ENCODE results near the gene TGIF2.

DNA sequence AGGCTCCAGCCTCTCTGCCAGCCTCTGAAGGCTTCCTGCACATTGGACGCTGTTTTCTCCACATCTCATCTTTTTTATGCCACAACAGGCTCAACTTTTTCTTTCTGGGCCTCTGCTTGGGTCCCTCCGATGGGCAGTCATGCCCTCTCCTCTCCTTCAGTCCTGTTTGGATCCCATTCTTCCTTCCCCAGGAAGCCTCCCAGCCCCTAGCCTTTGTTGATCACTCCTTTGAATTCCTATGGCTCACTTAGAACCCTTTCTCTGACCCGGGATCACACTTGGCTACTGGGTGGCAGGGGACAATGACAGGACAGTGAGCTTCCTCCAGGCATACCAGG lies 68.1 kb downstream of the TGIF2 start:
- TF ChIP-seq, protein P1, sequence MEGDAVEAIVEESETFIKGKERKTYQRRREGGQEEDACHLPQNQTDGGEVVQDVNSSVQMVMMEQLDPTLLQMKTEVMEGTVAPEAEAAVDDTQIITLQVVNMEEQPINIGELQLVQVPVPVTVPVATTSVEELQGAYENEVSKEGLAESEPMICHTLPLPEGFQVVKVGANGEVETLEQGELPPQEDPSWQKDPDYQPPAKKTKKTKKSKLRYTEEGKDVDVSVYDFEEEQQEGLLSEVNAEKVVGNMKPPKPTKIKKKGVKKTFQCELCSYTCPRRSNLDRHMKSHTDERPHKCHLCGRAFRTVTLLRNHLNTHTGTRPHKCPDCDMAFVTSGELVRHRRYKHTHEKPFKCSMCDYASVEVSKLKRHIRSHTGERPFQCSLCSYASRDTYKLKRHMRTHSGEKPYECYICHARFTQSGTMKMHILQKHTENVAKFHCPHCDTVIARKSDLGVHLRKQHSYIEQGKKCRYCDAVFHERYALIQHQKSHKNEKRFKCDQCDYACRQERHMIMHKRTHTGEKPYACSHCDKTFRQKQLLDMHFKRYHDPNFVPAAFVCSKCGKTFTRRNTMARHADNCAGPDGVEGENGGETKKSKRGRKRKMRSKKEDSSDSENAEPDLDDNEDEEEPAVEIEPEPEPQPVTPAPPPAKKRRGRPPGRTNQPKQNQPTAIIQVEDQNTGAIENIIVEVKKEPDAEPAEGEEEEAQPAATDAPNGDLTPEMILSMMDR (IDR thresholded peaks at IDR 0.05 in 4 of 5, conservative IDR thresholded peaks at IDR 0.05 in 1 of 5), result no peak
- TF ChIP-seq POLR2A (IDR thresholded peaks at IDR 0.05), result no peak
